ENCODE measurements around the gene SLC22A5.
"Not testable (repeated sequence)": the region's sequence is repeated elsewhere in the genome, so short reads cannot be mapped to it uniquely, and the experiment has no call there.

Gene SLC22A5

GRCh38 chr5:132396589-132397031 is 27.1 kb downstream of the SLC22A5 start:
- Histone ChIP-seq H2AFZ (ENCODE audit: low read length) (no peak overlapping the region), H3K36me3 (ENCODE audit: insufficient read depth, low read length) (no peaks in the 10 kb centered on the region), H3F3A (ENCODE audit: low read depth) (no peaks in the 10 kb centered on the region), H3K4me3 (ENCODE audit: low read length, poor library complexity, severe bottlenecking) (no peak overlapping the region), H3K79me2 (ENCODE audit: insufficient read depth, low read length) (no peaks in the 10 kb centered on the region), H3K9ac (ENCODE audit: low read depth, low read length, poor library complexity, severe bottlenecking) (no peak overlapping the region), H4K20me1 (ENCODE audit: insufficient read depth, low read length, poor library complexity, severe bottlenecking) (no peaks in the 10 kb centered on the region), H3K9me2 (replicated peaks; ENCODE audit: low read depth, low read length) (no peaks in the 10 kb centered on the region), H3K4me1 (ENCODE audit: insufficient read depth, low read length, poor library complexity, severe bottlenecking) (peaks cover 6% of the 10 kb centered on the region), H3K27me3 (ENCODE audit: insufficient read depth, low read length, poor library complexity, severe bottlenecking) (no peaks in the 10 kb centered on the region), H3K9me3 (ENCODE audit: insufficient read depth, low read depth, low read length) (no peaks in the 10 kb centered on the region), H3K4me2 (ENCODE audit: low read depth, low read length, poor library complexity, severe bottlenecking) (no peak overlapping the region)
- TF ChIP-seq EZH2phosphoT487 (IDR thresholded peaks at IDR 0.05; ENCODE audit: borderline replicate concordance) (no peak), CTCF (conservative IDR thresholded peaks at IDR 0.05; ENCODE audit: low read length) (no peak)

- Histone ChIP-seq H3K36me3 (ENCODE audit: insufficient read depth, low read length) (no peaks in the 10 kb centered on the region), H3K79me2 (ENCODE audit: insufficient read depth, low read length) (no peaks in the 10 kb centered on the region), H3K9ac (ENCODE audit: low read depth, low read length, poor library complexity, severe bottlenecking) (no peak overlapping the region), H3K9me3 (ENCODE audit: insufficient read depth, low read depth, low read length) (no peaks in the 10 kb centered on the region), H3K4me1 (ENCODE audit: insufficient read depth, low read length, poor library complexity, severe bottlenecking) (peaks cover 6% of the 10 kb centered on the region), H4K20me1 (ENCODE audit: insufficient read depth, low read length, poor library complexity, severe bottlenecking) (no peaks in the 10 kb centered on the region), H3K4me3 (ENCODE audit: low read length, poor library complexity, severe bottlenecking) (no peak overlapping the region), H3K4me2 (ENCODE audit: low read depth, low read length, poor library complexity, severe bottlenecking) (no peak overlapping the region), H3K27me3 (ENCODE audit: insufficient read depth, low read length, poor library complexity, severe bottlenecking) (no peaks in the 10 kb centered on the region), H3F3A (ENCODE audit: low read depth) (no peaks in the 10 kb centered on the region), H2AFZ (ENCODE audit: low read length) (no peak overlapping the region), H3K9me2 (replicated peaks; ENCODE audit: low read depth, low read length) (no peaks in the 10 kb centered on the region)
- TF ChIP-seq EZH2phosphoT487 (IDR thresholded peaks at IDR 0.05; ENCODE audit: borderline replicate concordance) (no peak), CTCF (conservative IDR thresholded peaks at IDR 0.05; ENCODE audit: low read length) (no peak)
Observed at GRCh38 chr5:132397224-132397623, 27.7 kb downstream of the SLC22A5 start.

GRCh38 chr5:132397936-132398675 is 28.6 kb downstream of the SLC22A5 start:
- not testable (repeated sequence) for H3K9me3 ChIP-seq (ENCODE audit: insufficient read depth, low read depth, low read length); H3K36me3 ChIP-seq (ENCODE audit: insufficient read depth, low read length); H3K4me3 ChIP-seq (ENCODE audit: low read length, poor library complexity, severe bottlenecking); H4K20me1 ChIP-seq (ENCODE audit: insufficient read depth, low read length, poor library complexity, severe bottlenecking); H3K27me3 ChIP-seq (ENCODE audit: insufficient read depth, low read length, poor library complexity, severe bottlenecking); H3F3A ChIP-seq (ENCODE audit: low read depth); H3K9ac ChIP-seq (ENCODE audit: low read depth, low read length, poor library complexity, severe bottlenecking); H3K79me2 ChIP-seq (ENCODE audit: insufficient read depth, low read length); H3K4me1 ChIP-seq (ENCODE audit: insufficient read depth, low read length, poor library complexity, severe bottlenecking); H2AFZ ChIP-seq (ENCODE audit: low read length); H3K9me2 ChIP-seq (replicated peaks; ENCODE audit: low read depth, low read length); H3K4me2 ChIP-seq (ENCODE audit: low read depth, low read length, poor library complexity, severe bottlenecking)

GRCh38 chr5:132404041-132404440 is 34.5 kb downstream of the SLC22A5 start:
- H2AFZ ChIP-seq (ENCODE audit: low read length); H3F3A ChIP-seq (ENCODE audit: low read depth); H3K4me2 ChIP-seq (ENCODE audit: low read depth, low read length, poor library complexity, severe bottlenecking); H3K27me3 ChIP-seq (ENCODE audit: insufficient read depth, low read length, poor library complexity, severe bottlenecking); H4K20me1 ChIP-seq (ENCODE audit: insufficient read depth, low read length, poor library complexity, severe bottlenecking); H3K79me2 ChIP-seq (ENCODE audit: insufficient read depth, low read length); H3K36me3 ChIP-seq (ENCODE audit: insufficient read depth, low read length); H3K9me3 ChIP-seq (ENCODE audit: insufficient read depth, low read depth, low read length); H3K4me3 ChIP-seq (ENCODE audit: low read length, poor library complexity, severe bottlenecking); H3K9me2 ChIP-seq (replicated peaks; ENCODE audit: low read depth, low read length); H3K4me1 ChIP-seq (ENCODE audit: insufficient read depth, low read length, poor library complexity, severe bottlenecking); H3K9ac ChIP-seq (ENCODE audit: low read depth, low read length, poor library complexity, severe bottlenecking): not testable (repeated sequence)
